Small intestine (tissue), 7 donors: ENCODE results near the gene RBBP8NL. TPM values are rescaled to one million over a fixed set of nuclear protein-coding genes. Genes with fewer than 3 reads are reported as not detected.

Experiments
- DNase-seq, 2 donors: peaks; one replicate each; pipeline versions ENCODE4 v3.0.0 to v3.0.0-alpha.2; 2013
- FAIRE-seq: peaks from 2 replicates; lab custom pipeline; 2012; peaks lifted over from hg19 to GRCh38; lab: Jason Lieb, UNC
- H3K27ac ChIP-seq, 3 donors: one replicate each; pipeline ENCODE4 v1.5.1; 2013; ENCODE audit warnings: low read length in 2 of 3, mild to moderate bottlenecking in 2 of 3, control low read depth in 1 of 3, inconsistent platforms in 1 of 3, low read depth in 1 of 3, moderate library complexity in 1 of 3
- H3K27me3 ChIP-seq, 3 donors: one replicate each; pipeline ENCODE4 v1.6.1; 2013; ENCODE audit warnings: low read length in 3 of 3, inconsistent platforms in 1 of 3; ENCODE audit not compliant: control insufficient read depth in 3 of 3, insufficient read depth in 3 of 3
- H3K36me3 ChIP-seq, 3 donors: one replicate each; pipeline ENCODE4 v1.6.1; 2013; ENCODE audit warnings: low read length in 3 of 3, inconsistent platforms in 1 of 3, low read depth in 1 of 3, mild to moderate bottlenecking in 1 of 3, moderate library complexity in 1 of 3; ENCODE audit not compliant: control insufficient read depth in 3 of 3, insufficient read depth in 2 of 3
- H3K4me1 ChIP-seq, 3 donors: one replicate each; pipeline ENCODE4 v1.6.1; 2013; ENCODE audit warnings: low read length in 2 of 3, inconsistent platforms in 1 of 3, low read depth in 1 of 3, mild to moderate bottlenecking in 1 of 3, moderate library complexity in 1 of 3; ENCODE audit not compliant: control insufficient read depth in 3 of 3, insufficient read depth in 2 of 3
- H3K4me3 ChIP-seq, 3 donors: one replicate each; pipeline ENCODE4 v1.5.1; 2013; ENCODE audit warnings: low read length in 3 of 3, control low read depth in 1 of 3, inconsistent platforms in 1 of 3, low read depth in 1 of 3, mild to moderate bottlenecking in 1 of 3, moderate library complexity in 1 of 3
- H3K9me3 ChIP-seq, 2 donors: one replicate each; pipeline ENCODE4 v1.6.1; 2013; ENCODE audit warnings: low read depth in 1 of 2, low read length in 1 of 2; ENCODE audit not compliant: control insufficient read depth in 2 of 2, insufficient read depth in 1 of 2
- WGBS, 3 donors: extraction: QIAGEN DNeasy Blood & Tissue Kit; methylation state at CpG; one replicate each; pipeline ENCODE4 v1.1.7; 2013; 5-methylcytosine and 5-hydroxymethylcytosine counted together
- polyA plus RNA-seq, 4 donors: library from polyadenylated mRNA; stranded (reverse) in 3 of 4; unstranded in 1 of 4; fragments of 200-250 nt in 3 of 4; fragments of 120-200 nt in 1 of 4; gene quantifications; one replicate each; pipeline versions ENCODE4 v1.2.1 to v1.2.3, GENCODE V29; 2013
- donor health status: healthy with polysubstance abuse.
- donor health status: control.
- donor health status: control.
- donor health status: Bipolar disorder and iron deficiency.
- donor health status: healthy.

RBBP8NL gene
- polyA plus RNA-seq, 4 donors: 8.0 to 28.0 (median 13.5) TPM

GRCh38 chr20:62412194-62413024, 14.9 kb downstream of the RBBP8NL start:
- Histone ChIP-seq H3K9me3 (no peaks in the 10 kb centered on the region), H3K36me3 (peaks cover 0 to 47% (median 0%) of the 10 kb centered on the region in 3 donors), H3K27me3 (no peaks in the 10 kb centered on the region), H3K27ac (peak overlapping the region; percentile 90 to 97 (median 95)), H3K4me1 (peaks cover 0 to 81% (median 2%) of the 10 kb centered on the region in 3 donors), H3K4me3 (peak overlapping the region in 2 of 3 donors; percentile 42 to 59)
- 19 to 51% (median 34%) methylated on average over 22 of the region's 22 CpGs for WGBS, 3 donors
- DNase-seq (peak; percentile 98 to 99), FAIRE-seq (no peak)

GRCh38 chr20:62411479-62412193, 15.7 kb downstream of the RBBP8NL start:
- Histone ChIP-seq H3K27ac (peak overlapping the region; percentile 90 to 97 (median 93)), H3K27me3 (no peaks in the 10 kb centered on the region), H3K4me3 (peak overlapping the region in 2 of 3 donors; percentile 42 to 59), H3K4me1 (peaks cover 0 to 82% (median 2%) of the 10 kb centered on the region in 3 donors), H3K36me3 (peaks cover 0 to 41% (median 0%) of the 10 kb centered on the region in 3 donors), H3K9me3 (no peaks in the 10 kb centered on the region)
- FAIRE-seq (no peak), DNase-seq (peak; percentile 76 to 80)
- whole genome bisulfite sequencing, 3 donors: 23 to 57% (median 30%) methylated on average over 23 to 24 of the region's 24 CpGs

GRCh38 chr20:62410746-62411478, 16.4 kb downstream of the RBBP8NL start:
- H3K27me3 ChIP-seq: no peaks in the 10 kb centered on the region
- peak overlapping the region; percentile 90 to 97 (median 93) for H3K27ac ChIP-seq
- peaks cover 2 to 87% (median 2%) of the 10 kb centered on the region in 3 donors for H3K4me1 ChIP-seq
- peak overlapping the region in 2 of 3 donors; percentile 42 to 59 for H3K4me3 ChIP-seq
- FAIRE-seq: no peak
- H3K9me3 ChIP-seq: no peaks in the 10 kb centered on the region
- peaks cover 0 to 36% (median 0%) of the 10 kb centered on the region in 3 donors for H3K36me3 ChIP-seq
- DNase-seq: peak in 1 of 2 donors; percentile 11
- WGBS, 3 donors: 50 to 73% (median 60%) methylated on average over 16 to 19 of the region's 19 CpGs

GRCh38 chr20:62409931-62410745, 17.2 kb downstream of the RBBP8NL start:
- Histone ChIP-seq H3K36me3 (peaks cover 0 to 36% (median 0%) of the 10 kb centered on the region in 3 donors), H3K27me3 (no peaks in the 10 kb centered on the region), H3K4me3 (peak overlapping the region in 2 of 3 donors; percentile 21 to 59), H3K4me1 (peaks cover 2 to 89% (median 5%) of the 10 kb centered on the region in 3 donors), H3K9me3 (no peaks in the 10 kb centered on the region), H3K27ac (peak overlapping the region; percentile 90 to 97 (median 93))
- 2 to 8% (median 6%) methylated on average over 29 to 30 of the region's 30 CpGs for WGBS, 3 donors
- DNase-seq: peak; percentile 73 to 83
- no peak for FAIRE-seq

GRCh38 chr20:62409086-62409853, 18.1 kb downstream of the RBBP8NL start:
- Histone ChIP-seq H3K36me3 (peaks cover 0 to 36% (median 0%) of the 10 kb centered on the region in 3 donors), H3K9me3 (no peaks in the 10 kb centered on the region), H3K27ac (peak overlapping the region; percentile 90 to 97 (median 93)), H3K4me3 (no peak overlapping the region), H3K4me1 (peaks cover under 1 to 82% (median 5%) of the 10 kb centered on the region in 3 donors), H3K27me3 (no peaks in the 10 kb centered on the region)
- FAIRE-seq (no peak), DNase-seq (no peak)
- WGBS, 3 donors: 64 to 83% (median 80%) methylated on average over 12 of the region's 12 CpGs

GRCh38 chr20:62408640-62409039, 18.7 kb downstream of the RBBP8NL start:
- FAIRE-seq (no peak), DNase-seq (no peak)
- WGBS, 3 donors: 78 to 92% (median 82%) methylated on average over 12 of the region's 12 CpGs
- Histone ChIP-seq H3K27ac (no peak overlapping the region), H3K4me1 (peaks cover 0 to 76% (median 5%) of the 10 kb centered on the region in 3 donors), H3K4me3 (no peak overlapping the region), H3K36me3 (peaks cover 0 to 36% (median 0%) of the 10 kb centered on the region in 3 donors), H3K27me3 (no peaks in the 10 kb centered on the region), H3K9me3 (no peaks in the 10 kb centered on the region)

GRCh38 chr20:62408055-62408454, 19.3 kb downstream of the RBBP8NL start:
- Histone ChIP-seq H3K27me3 (no peaks in the 10 kb centered on the region), H3K36me3 (peaks cover 0 to 42% (median 0%) of the 10 kb centered on the region in 3 donors), H3K9me3 (no peaks in the 10 kb centered on the region), H3K4me3 (peak overlapping the region in 1 of 3 donors; percentile 93), H3K27ac (peak overlapping the region; percentile 49 to 76 (median 74)), H3K4me1 (peaks cover 0 to 70% (median 5%) of the 10 kb centered on the region in 3 donors)
- no peak for FAIRE-seq
- no peak for DNase-seq
- WGBS, 3 donors: 56 to 90% (median 72%) methylated on average over 15 of the region's 15 CpGs
